NT2/D1 (cell line): ENCODE results near the gene HNRNPM.
"Not testable (repeated sequence)": the region's sequence is repeated elsewhere in the genome, so short reads cannot be mapped to it uniquely, and the experiment has no call there.

ENCODE experiments used
- DNase-seq: peaks from one replicate; pipeline ENCODE4 v3.0.0-alpha.2; 2011; ENCODE audit warnings: low read depth, low spot score
- H3K27me3 ChIP-seq: 2 replicates; pipeline ENCODE4 v1.6.0; 2011; ENCODE audit warnings: mild to moderate bottlenecking; ENCODE audit not compliant: insufficient read length, insufficient read depth
- H3K36me3 ChIP-seq: 2 replicates; pipeline ENCODE4 v1.6.1; 2011; ENCODE audit warnings: mild to moderate bottlenecking, low read length, mixed read lengths; ENCODE audit not compliant: insufficient read depth, insufficient read length
- H3K4me1 ChIP-seq: 2 replicates; pipeline ENCODE4 v1.5.1; 2011; ENCODE audit not compliant: insufficient read depth, insufficient read length
- H3K4me3 ChIP-seq: 2 replicates; pipeline ENCODE4 v1.5.1; 2011; ENCODE audit warnings: low read depth; ENCODE audit not compliant: insufficient read length
- H3K9ac ChIP-seq: 2 replicates; pipeline ENCODE4 v1.6.0; 2011; ENCODE audit warnings: low read depth; ENCODE audit not compliant: insufficient read length
- H3K9me3 ChIP-seq: 2 replicates; pipeline ENCODE4 v1.5.1; 2011; ENCODE audit warnings: mild to moderate bottlenecking, low read length; ENCODE audit not compliant: insufficient read depth
- SUZ12 ChIP-seq: IDR thresholded peaks from 2 replicates; pipeline ENCODE4 v1.6.1; 2011; ENCODE audit not compliant: insufficient read length, insufficient read depth; ENCODE audit errors: extremely low read depth
- YY1 ChIP-seq: IDR thresholded peaks from 2 replicates; pipeline ENCODE4 v1.6.1; 2011; ENCODE audit not compliant: insufficient read length, insufficient read depth
- ZNF274 ChIP-seq: IDR thresholded peaks from 2 replicates; pipeline ENCODE4 v1.6.1; 2011; ENCODE audit warnings: mild to moderate bottlenecking, low read depth, low read length

Gene HNRNPM

GRCh38 chr19:8506402-8506957 is 61.7 kb downstream of the HNRNPM start:
- no peak for TF ChIP-seq SUZ12
- TF ChIP-seq ZNF274, result no peak
- no peak for TF ChIP-seq YY1
- Histone ChIP-seq H3K9ac (peak overlapping the region; percentile 95), H3K4me1 (peaks cover 15% of the 10 kb centered on the region), H3K27me3 (no peaks in the 10 kb centered on the region), H3K9me3 (no peaks in the 10 kb centered on the region), H3K4me3 (peak overlapping the region; percentile 61), H3K36me3 (peaks cover 16% of the 10 kb centered on the region)
- no peak for DNase-seq

- no peaks in the 10 kb centered on the region for H3K27me3 ChIP-seq
- peaks cover 25% of the 10 kb centered on the region for H3K36me3 ChIP-seq
- no peak overlapping the region for H3K4me3 ChIP-seq
- peaks cover 15% of the 10 kb centered on the region for H3K4me1 ChIP-seq
- no peak for DNase-seq
- H3K9me3 ChIP-seq, result no peaks in the 10 kb centered on the region
- no peak overlapping the region for H3K9ac ChIP-seq
- no peak for TF ChIP-seq YY1
Observed at GRCh38 chr19:8510589-8511115, 65.9 kb downstream of the HNRNPM start.

GRCh38 chr19:8511573-8512101 is 66.9 kb downstream of the HNRNPM start:
- TF ChIP-seq SUZ12 (no peak), YY1 (no peak), ZNF274 (no peak)
- Histone ChIP-seq H3K4me1 (peaks cover 15% of the 10 kb centered on the region), H3K9ac (no peak overlapping the region), H3K36me3 (peaks cover 25% of the 10 kb centered on the region), H3K27me3 (no peaks in the 10 kb centered on the region), H3K4me3 (no peak overlapping the region), H3K9me3 (no peaks in the 10 kb centered on the region)
- no peak for DNase-seq

GRCh38 chr19:8512115-8512967 is 67.6 kb downstream of the HNRNPM start:
- TF ChIP-seq SUZ12 (no peak), YY1 (no peak), ZNF274 (no peak)
- Histone ChIP-seq H3K4me1 (peaks cover 10% of the 10 kb centered on the region), H3K9me3 (no peaks in the 10 kb centered on the region), H3K27me3 (no peaks in the 10 kb centered on the region), H3K9ac (peak overlapping the region; percentile 88), H3K36me3 (peaks cover 22% of the 10 kb centered on the region), H3K4me3 (peak overlapping the region; percentile 27)
- DNase-seq, result no peak

GRCh38 chr19:8513036-8513686 is 68.4 kb downstream of the HNRNPM start:
- Histone ChIP-seq H3K4me3 (peak overlapping the region; percentile 27), H3K27me3 (no peaks in the 10 kb centered on the region), H3K9me3 (no peaks in the 10 kb centered on the region), H3K9ac (peak overlapping the region; percentile 88), H3K36me3 (peaks cover 21% of the 10 kb centered on the region), H3K4me1 (peaks cover 12% of the 10 kb centered on the region)
- no peak for DNase-seq
- TF ChIP-seq SUZ12 (no peak), ZNF274 (no peak), YY1 (no peak)

- Histone ChIP-seq H3K9ac (peak within 1 kb of the TSS; percentile 93), H3K27me3 (no peaks in the 10 kb centered on the region), H3K4me1 (peaks cover 14% of the 10 kb centered on the region), H3K36me3 (peaks cover 21% of the 10 kb centered on the region), H3K9me3 (no peaks in the 10 kb centered on the region), H3K4me3 (peak within 1 kb of the TSS; percentile 77)
- peak; percentile 98 for DNase-seq
- peak; percentile 65 for TF ChIP-seq YY1
- no peak for TF ChIP-seq SUZ12
Observed at GRCh38 chr19:8513687-8514504, 69.1 kb downstream of the HNRNPM start, which contains the start of gene ZNF414. Gene ZNF414, minus strand, starts transcription at chr19:8514167. Its CDS starts 121 bp downstream, at chr19:8514046.

- Histone ChIP-seq H3K4me3 (peak overlapping the region; percentile 77), H3K9ac (peak overlapping the region; percentile 65), H3K4me1 (peaks cover 14% of the 10 kb centered on the region), H3K36me3 (peaks cover 21% of the 10 kb centered on the region)
- not testable (repeated sequence) for H3K27me3 ChIP-seq, DNase-seq, H3K9me3 ChIP-seq
Observed at GRCh38 chr19:8514505-8515009, 69.8 kb downstream of the HNRNPM start.
